CD4-positive, alpha-beta T cell (primary cell): ENCODE measurements around the gene SMU1. TPM values are rescaled to one million over a fixed set of nuclear protein-coding genes. Genes with fewer than 3 reads are reported as not detected.

Experiments used
- ATAC-seq: fragments of 200-7000 bp; cut with Tn5 transposase; one replicate; pipeline ENCODE4 v1.10.0; 2022; ENCODE audit warnings: mild to moderate bottlenecking; ENCODE audit not compliant: poor library complexity
- CTCF ChIA-PET: fragments of 350-600 bp; sonication (Branson Sonifier 250); formaldehyde crosslinking; loops from one replicate; lab custom pipeline; 2021; ENCODE audit warnings: antibody characterized with exemption, inconsistent platforms; lab: Charles Lee
- POLR2A ChIA-PET: fragments of 350-600 bp; sonication (Branson Sonifier 250); formaldehyde crosslinking; loops from one replicate; lab custom pipeline; 2021; ENCODE audit warnings: antibody characterized with exemption, inconsistent platforms; lab: Charles Lee
- DNase-seq, 14 experiments: peaks; one replicate each; pipeline ENCODE4 v3.0.0-alpha.2; 2013 to 2020; ENCODE audit warnings: mixed read lengths in 2 of 14
- H3K27ac ChIP-seq, 2 donors: one replicate each; pipeline versions ENCODE4 v1.5.1 to v1.7.0; 2013; ENCODE audit warnings: low read length in 2 of 2, low read depth in 1 of 2, mild to moderate bottlenecking in 1 of 2
- H3K27me3 ChIP-seq, 2 experiments: 1 replicate in 1 of 2; 2 replicates in 1 of 2; pipeline versions ENCODE4 v1.6.1 to v1.7.0; 2013; ENCODE audit warnings: low read length in 2 of 2, control low read depth in 1 of 2, mild to moderate bottlenecking in 1 of 2, moderate library complexity in 1 of 2; ENCODE audit not compliant: insufficient read depth in 2 of 2, control insufficient read depth in 1 of 2
- H3K36me3 ChIP-seq: one replicate; pipeline ENCODE4 v1.6.1; 2013; ENCODE audit warnings: low read length, control low read depth; ENCODE audit not compliant: insufficient read depth
- H3K4me1 ChIP-seq: one replicate; pipeline ENCODE4 v1.6.1; 2013; ENCODE audit warnings: low read length, control low read depth; ENCODE audit not compliant: insufficient read depth
- H3K4me3 ChIP-seq: one replicate; pipeline ENCODE4 v1.5.1; 2013; ENCODE audit warnings: mild to moderate bottlenecking, low read length, moderate library complexity
- H3K9me3 ChIP-seq, 2 experiments: 1 replicate in 1 of 2; 2 replicates in 1 of 2; pipeline versions ENCODE4 v1.6.1 to v1.7.0; 2013; ENCODE audit warnings: low read length in 2 of 2, mild to moderate bottlenecking in 2 of 2, control low read depth in 1 of 2, moderate library complexity in 1 of 2; ENCODE audit not compliant: control insufficient read depth in 1 of 2, insufficient read depth in 1 of 2
- H3K27ac Mint-ChIP-seq: one replicate; pipeline ENCODE4 v1.8.0; 2020; ENCODE audit warnings: mixed read lengths
- H3K27me3 Mint-ChIP-seq: one replicate; pipeline ENCODE4 v1.8.0; 2021; ENCODE audit warnings: mixed read lengths
- H3K36me3 Mint-ChIP-seq: one replicate; pipeline ENCODE4 v1.8.0; 2021; ENCODE audit warnings: low read depth, mixed read lengths
- H3K4me1 Mint-ChIP-seq: one replicate; pipeline ENCODE4 v1.8.0; 2021; ENCODE audit warnings: low read depth, mixed read lengths
- H3K4me3 Mint-ChIP-seq: one replicate; pipeline ENCODE4 v1.8.0; 2020; ENCODE audit warnings: mild to moderate bottlenecking, mixed read lengths
- H3K9me3 Mint-ChIP-seq: one replicate; pipeline ENCODE4 v1.8.0; 2020; ENCODE audit warnings: mixed read lengths
- CTCF ChIP-seq: fragments of 200-600 bp; IDR thresholded peaks from one replicate; pipeline ENCODE4 v1.8.0; 2022; ENCODE audit warnings: antibody characterized with exemption, mild to moderate bottlenecking
- intact Hi-C, 2 experiments: fragments of 100-400 bp; cut with DNase I in 1 of 2; cut with micrococcal nuclease in 1 of 2; formaldehyde crosslinking; loops; one replicate each; pipeline versions ENCODE4 v1.15.1 to v1.9.0; 2023 to 2025; cut with DNase I, micrococcal nuclease
- total RNA-seq, 174 experiments: library from RNA in 2 of 174; stranded (reverse) in 2 of 174; gene quantifications; one replicate each; pipeline ENCODE4 v1.2.3 and lab custom pipeline; 2021 to 2026

The SMU1 gene
- total RNA-seq, 2 experiments from 2014 or later, result 25.1 to 26.0 TPM

- no peak overlapping the region for H3K4me3 ChIP-seq
- Mint-ChIP-seq H3K27ac (no peak overlapping the region), H3K36me3 (peaks cover 7% of the 10 kb centered on the region), H3K4me1 (peaks cover 5% of the 10 kb centered on the region), H3K9me3 (no peaks in the 10 kb centered on the region), H3K27me3 (no peaks in the 10 kb centered on the region), H3K4me3 (no peak overlapping the region)
- no peaks in the 10 kb centered on the region for H3K36me3 ChIP-seq
- no peaks in the 10 kb centered on the region for H3K4me1 ChIP-seq
- POLR2A ChIA-PET, result no interaction called here
- no peak overlapping the region for H3K27ac ChIP-seq
- intact Hi-C loops, result no loop called here
- ATAC-seq (no peak), DNase-seq (no peak)
- TF ChIP-seq CTCF, result no peak
- CTCF ChIA-PET, result no interaction called here
- no peaks in the 10 kb centered on the region for H3K27me3 ChIP-seq
- H3K9me3 ChIP-seq, result no peaks in the 10 kb centered on the region
Measured at GRCh38 chr9:33017283-33018041, 59.0 kb downstream of the SMU1 start.

- no peaks in the 10 kb centered on the region for H3K36me3 Mint-ChIP-seq
- H3K4me3 Mint-ChIP-seq, result no peak overlapping the region
- CTCF ChIA-PET, result interaction anchor here (0.5 kb wide), 1 partner anchor 9 kb away, joined by 4 read pairs; no protein-coding TSS in a partner anchor
- H3K4me3 ChIP-seq, result no peak overlapping the region
- H3K9me3 Mint-ChIP-seq, result no peaks in the 10 kb centered on the region
- ATAC-seq (no peak), DNase-seq (no peak)
- no peaks in the 10 kb centered on the region for H3K27me3 ChIP-seq
- intact Hi-C loops, result no loop called here
- POLR2A ChIA-PET, result interaction anchor here (3.4 kb wide), 1 partner anchor 10 kb away, joined by 14 read pairs; the partner anchor contains the start of gene DNAJA1
- no peak overlapping the region for H3K27ac ChIP-seq
- no peaks in the 10 kb centered on the region for H3K27me3 Mint-ChIP-seq
- no peak for TF ChIP-seq CTCF
- no peaks in the 10 kb centered on the region for H3K4me1 ChIP-seq
- no peaks in the 10 kb centered on the region for H3K4me1 Mint-ChIP-seq
- H3K27ac Mint-ChIP-seq, result no peak overlapping the region
- no peaks in the 10 kb centered on the region for H3K9me3 ChIP-seq
- no peaks in the 10 kb centered on the region for H3K36me3 ChIP-seq
Measured at GRCh38 chr9:33014665-33015014, 61.8 kb downstream of the SMU1 start.

GRCh38 chr9:33013962-33014664 lies 62.4 kb downstream of the SMU1 start:
- Mint-ChIP-seq H3K27ac (no peak overlapping the region), H3K36me3 (no peaks in the 10 kb centered on the region), H3K4me3 (no peak overlapping the region), H3K27me3 (no peaks in the 10 kb centered on the region), H3K4me1 (no peaks in the 10 kb centered on the region), H3K9me3 (no peaks in the 10 kb centered on the region)
- ATAC-seq, result no peak
- TF ChIP-seq CTCF, result no peak
- POLR2A ChIA-PET, result interaction anchor here (3.4 kb wide), 1 partner anchor 11 kb away, joined by 14 read pairs; the partner anchor contains the start of gene DNAJA1
- CTCF ChIA-PET, result no interaction called here
- no peak for DNase-seq
- Histone ChIP-seq H3K4me1 (no peaks in the 10 kb centered on the region), H3K4me3 (no peak overlapping the region), H3K36me3 (no peaks in the 10 kb centered on the region), H3K9me3 (no peaks in the 10 kb centered on the region), H3K27ac (no peak overlapping the region), H3K27me3 (no peaks in the 10 kb centered on the region)
- intact Hi-C loops, result no loop called here
